Effector CD8-positive, alpha-beta T cell (primary cell): ENCODE measurements around the gene MYO15B.

Experiments
- DNase-seq: peaks from one replicate; lab custom pipeline; 2025; lab: John Stamatoyannopoulos, UW

Gene MYO15B

DNA sequence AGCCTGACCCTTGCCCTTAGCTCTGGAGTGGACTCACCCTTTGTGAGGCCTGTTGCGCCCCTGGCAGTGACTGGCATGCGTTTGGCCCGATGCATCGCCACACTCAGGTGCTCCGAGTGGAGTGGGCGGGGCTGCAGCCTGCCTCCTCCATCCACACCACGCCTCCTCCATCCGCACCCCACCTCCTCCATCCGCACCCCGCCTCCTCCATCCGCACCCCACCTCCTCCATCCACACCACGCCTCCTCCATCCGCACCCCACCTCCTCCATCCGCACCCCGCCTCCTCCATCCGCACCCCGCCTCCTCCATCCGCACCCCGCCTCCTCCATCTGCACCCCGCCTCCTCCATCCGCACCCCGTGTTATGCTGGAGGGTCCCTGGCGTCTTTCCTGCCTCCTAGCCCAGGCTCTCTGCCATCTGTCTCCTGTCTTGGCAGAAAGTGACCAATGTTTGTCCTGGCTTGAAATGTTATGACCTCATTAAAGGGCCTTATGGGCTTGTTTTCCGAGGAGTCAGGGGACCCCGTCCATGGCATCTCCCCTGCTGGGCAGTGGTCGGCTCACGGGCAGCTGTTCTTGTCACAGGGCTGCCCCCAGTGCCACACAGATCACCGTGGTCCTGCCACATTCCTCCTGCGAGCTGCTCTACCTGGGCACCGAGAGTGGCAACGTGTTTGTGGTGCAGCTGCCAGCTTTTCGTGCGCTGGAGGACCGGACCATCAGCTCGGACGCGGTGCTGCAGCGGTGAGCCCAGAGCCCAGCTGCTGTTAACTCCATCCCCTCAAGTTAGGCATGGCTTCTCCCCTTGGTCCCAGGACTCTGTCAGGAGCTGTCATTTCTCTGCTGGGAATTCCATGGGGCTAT is 28.7 kb upstream of the MYO15B start:
- DNase-seq = no peak

DNA sequence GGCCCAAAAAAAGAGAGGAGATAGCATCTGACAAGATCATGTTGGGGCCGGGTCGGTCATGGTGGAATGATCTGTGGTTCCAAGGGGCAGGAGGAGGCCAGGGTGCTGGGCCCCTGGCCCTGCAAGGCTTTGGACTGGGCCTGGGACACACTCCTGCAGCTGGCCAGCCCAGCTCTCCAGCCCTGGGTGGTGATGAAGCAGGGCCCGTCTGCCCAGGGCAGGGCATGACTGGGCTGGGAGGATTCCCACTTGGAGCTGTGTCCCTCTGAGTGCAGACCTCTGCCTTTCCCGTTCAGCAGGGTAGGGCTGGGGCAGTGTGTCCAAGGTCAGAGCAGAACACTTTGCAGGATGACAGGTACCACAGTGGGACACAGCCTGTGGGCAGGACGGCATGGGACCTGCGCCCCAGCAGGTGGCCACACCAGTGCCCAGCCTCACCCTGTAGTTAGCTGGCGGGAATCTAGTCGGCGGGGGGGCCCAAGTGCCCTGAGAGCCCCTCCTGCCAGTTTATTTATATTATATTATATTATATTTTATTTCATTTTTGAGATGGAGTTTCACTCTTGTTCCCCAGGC is 27.6 kb upstream of the MYO15B start:
- DNase-seq = no peak

DNA sequence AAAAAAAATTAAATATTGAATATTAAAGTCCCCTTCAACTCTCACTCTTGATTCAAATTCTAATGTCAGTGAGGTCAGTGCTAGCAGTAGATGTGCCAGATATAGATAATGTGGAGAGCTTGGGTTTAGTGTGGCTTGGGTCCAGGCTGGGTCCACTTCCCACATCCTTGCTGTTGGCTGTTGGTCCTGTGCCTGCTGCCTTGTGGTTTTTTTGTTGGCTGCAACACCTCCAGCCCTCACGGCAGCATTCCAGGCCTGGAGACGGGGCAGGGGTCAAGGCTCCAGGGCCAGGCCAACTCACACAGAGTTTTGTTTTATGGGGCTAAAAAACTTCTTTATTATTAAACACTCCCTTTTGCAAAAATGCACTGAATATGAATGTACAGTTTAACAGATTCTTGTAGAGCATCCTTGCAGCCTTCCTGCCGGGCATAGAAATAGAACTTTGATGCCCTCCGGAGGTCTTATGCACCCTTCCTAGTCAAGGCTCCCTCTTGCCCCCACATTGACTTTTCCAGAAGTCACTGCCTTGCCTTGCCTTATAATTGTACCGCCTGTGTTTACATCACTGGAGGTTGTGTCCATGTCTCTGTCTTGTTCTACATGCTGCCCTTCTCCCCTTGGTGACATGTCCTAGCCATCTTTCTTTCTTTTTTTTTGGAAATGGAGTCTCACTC is 25.5 kb upstream of the MYO15B start:
- DNase-seq = no peak

DNA sequence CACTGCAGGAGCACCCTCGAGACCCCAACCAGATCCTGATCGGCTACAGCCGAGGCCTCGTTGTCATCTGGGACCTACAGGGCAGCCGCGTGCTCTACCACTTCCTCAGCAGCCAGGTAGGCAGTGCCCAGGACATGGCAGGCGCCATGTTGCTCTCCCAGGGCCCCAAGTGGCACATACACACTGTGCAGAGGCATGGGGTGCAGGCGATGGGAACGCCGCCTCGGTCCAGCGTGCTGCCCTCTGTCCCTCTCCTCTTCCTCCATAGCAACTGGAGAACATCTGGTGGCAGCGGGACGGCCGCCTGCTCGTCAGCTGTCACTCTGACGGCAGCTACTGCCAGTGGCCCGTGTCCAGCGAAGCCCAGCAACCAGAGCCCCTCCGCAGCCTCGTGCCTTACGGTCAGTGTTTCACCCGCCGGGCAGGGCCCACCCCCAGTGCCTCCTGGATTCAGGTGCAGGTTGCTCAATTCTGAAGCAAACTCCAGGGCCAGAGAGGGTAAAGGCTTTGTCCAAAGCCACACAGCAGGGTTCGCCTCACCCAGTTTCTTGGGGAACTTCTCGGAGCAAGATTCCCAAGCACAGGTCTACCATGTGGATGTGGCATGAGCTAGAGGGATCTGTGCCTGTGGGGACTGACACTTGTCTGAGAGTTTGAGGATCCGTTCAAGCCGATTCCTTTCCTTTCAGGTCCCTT is 24.4 kb upstream of the MYO15B start:
- DNase-seq = no peak

DNA sequence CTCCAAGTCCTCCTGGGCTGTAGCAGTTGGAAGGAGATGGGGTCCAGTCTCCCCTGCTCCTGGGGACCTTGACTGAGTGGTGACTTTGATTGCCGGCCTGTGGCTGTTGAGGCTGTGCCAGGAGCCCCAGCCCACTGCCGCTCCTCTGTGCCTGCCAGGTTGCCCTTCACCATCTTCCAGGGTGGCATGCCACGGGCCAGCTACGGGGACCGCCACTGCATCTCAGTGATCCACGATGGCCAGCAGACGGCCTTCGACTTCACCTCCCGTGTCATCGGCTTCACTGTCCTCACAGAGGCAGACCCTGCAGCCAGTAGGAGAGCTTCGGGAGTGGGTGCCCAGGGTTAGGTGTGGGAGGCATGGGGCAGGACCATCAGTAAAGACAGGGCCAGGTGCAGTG is 23.4 kb upstream of the MYO15B start:
- DNase-seq = no peak

DNA sequence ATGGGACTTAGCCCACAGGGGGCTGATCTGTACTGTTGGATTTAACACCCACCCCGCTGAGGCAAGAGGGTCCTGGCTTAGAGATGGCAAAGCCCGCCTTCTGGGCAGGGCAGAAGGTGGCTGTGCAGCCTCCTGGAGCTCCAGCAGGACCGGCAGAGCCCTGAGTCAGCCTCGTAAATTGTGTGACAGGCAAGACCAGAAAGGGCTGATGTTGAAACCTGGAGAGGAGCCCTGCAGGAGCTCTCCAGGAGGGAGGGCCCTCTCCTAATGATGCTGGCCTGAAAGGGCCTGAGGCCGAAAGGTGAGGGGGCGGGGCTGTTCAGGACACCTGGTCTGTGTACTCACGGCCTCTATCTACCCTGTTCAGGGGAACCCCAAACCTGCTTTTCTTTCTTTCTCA is 22.5 kb upstream of the MYO15B start:
- no peak for DNase-seq

DNA sequence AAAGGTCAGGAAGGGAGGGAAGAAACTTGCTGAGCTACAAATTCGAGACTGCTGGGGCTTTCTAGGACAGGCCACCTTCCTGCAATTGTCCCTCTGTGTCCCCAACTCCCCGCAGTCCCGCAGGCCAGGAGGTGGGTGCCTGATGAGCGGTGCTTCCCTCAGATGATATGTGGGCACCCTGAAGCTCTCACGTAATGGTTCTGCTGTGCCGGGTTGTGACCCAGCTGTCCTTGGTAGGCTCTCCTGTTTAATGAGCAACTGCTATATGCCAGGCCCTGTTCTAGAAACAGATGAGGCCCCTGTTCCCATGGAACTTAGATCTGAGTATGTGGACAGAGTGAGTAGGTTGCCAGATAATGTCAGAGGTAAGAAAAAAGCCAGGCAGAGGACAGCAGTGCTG is 22.0 kb upstream of the MYO15B start:
- no peak for DNase-seq

DNA sequence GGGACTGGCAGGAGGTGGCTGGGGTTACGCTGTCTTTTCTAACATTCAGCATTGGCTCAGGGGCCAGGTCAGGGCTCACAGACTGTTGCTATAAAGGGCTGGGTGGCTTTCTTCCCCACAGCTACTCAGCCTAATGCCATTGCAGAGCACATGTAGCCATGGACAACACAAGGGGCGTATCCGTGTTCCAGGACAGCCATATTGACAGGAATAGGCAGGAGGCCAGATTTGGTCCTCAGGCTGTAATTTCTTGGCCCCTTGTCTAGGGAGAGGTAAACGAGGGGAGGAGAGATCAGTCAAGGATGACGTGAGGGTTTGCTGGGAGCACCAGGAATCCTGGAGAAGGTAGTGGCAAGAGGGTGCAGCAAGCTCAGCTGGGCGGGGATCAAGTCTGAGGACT is 21.2 kb upstream of the MYO15B start:
- no peak for DNase-seq

DNA sequence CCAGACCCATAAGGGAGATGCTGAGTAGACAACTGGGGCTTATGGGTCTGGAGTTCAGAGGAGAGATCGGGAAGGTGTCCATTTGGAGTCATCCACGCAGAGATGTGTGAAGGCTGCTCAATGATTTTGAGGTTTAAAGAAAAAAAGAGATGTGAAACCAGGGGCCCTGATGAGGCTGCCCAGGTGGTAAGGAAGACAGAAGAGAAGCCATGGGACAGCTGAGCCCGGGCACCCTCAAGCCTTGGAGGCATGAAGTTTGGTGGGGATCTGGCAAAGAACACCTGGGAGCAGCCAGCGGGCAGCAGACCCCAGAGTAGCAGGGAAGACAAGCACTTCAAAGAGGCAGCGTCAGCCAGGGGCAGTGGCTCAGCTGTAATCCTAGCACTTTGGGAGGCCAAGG is 20.8 kb upstream of the MYO15B start:
- DNase-seq = no peak

DNA sequence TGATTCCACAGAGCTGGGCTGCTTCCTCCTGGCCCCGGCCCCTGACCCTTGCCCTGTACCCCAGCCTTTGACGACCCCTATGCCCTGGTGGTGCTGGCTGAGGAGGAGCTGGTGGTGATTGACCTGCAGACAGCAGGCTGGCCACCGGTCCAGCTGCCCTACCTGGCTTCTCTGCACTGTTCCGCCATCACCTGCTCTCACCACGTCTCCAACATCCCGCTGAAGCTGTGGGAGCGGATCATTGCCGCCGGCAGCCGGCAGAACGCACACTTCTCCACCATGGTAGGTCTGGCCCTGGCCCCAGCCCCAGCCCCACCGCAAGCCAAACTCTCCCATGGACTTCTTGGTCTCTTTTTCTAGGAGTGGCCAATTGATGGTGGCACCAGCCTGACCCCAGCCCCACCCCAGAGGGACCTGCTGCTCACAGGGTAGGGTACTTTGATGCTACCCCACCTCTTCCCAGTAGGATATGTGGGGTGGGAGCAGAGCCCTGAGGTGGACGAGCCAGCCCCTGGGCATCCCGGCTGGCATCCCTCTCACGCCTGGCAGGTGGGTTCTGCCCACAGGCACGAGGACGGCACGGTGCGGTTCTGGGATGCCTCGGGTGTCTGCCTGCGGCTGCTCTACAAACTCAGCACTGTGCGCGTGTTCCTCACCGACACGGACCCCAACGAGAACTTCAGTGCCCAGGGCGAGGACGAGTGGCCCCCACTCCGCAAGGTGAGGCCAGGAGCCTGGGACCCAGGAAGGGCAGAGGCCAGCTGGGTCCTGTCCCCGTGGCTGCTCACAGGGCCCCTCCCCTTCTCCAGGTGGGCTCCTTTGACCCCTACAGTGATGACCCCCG is 19.0 kb upstream of the MYO15B start:
- no peak for DNase-seq

DNA sequence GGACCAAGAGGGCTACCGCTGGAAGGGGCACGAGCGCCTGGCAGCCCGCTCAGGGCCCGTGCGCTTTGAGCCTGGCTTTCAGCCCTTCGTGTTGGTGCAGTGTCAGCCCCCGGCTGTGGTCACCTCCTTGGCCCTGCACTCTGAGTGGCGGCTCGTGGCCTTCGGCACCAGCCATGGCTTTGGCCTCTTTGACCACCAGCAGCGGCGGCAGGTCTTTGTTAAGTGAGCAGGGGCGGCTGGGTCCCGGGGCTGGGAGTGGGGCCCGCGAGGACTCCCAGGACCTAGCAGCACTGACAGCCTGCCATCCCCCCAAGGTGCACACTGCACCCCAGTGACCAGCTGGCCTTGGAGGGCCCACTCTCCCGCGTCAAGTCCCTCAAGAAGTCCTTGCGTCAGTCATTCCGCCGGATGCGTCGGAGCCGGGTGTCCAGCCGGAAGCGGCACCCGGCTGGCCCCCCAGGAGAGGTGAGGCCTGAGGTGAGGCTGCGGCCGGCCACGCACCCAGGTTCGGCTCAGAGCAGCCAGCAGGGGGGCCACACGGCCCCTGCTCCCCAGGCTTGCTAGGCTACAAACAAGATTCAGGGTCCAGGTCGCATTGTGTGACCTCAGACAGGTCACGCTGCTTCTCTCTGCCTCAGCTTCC is 17.4 kb upstream of the MYO15B start:
- no peak for DNase-seq

DNA sequence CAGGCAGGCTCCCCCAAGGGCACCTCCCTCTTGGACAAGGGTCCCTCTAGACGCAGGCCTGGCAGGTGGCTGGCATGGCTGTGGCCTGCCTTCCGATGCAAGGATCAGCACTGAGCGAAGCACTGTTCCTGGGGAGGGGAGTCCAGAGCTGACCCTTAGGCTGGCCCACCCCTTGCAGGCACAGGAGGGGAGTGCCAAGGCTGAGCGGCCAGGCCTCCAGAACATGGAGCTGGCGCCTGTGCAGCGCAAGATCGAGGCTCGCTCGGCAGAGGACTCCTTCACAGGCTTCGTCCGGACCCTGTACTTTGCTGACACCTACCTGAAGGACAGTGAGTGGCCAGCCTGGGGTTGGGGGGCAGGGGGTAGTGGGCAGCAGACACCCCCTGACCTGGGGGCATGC is 16.8 kb upstream of the MYO15B start:
- no peak for DNase-seq

DNA sequence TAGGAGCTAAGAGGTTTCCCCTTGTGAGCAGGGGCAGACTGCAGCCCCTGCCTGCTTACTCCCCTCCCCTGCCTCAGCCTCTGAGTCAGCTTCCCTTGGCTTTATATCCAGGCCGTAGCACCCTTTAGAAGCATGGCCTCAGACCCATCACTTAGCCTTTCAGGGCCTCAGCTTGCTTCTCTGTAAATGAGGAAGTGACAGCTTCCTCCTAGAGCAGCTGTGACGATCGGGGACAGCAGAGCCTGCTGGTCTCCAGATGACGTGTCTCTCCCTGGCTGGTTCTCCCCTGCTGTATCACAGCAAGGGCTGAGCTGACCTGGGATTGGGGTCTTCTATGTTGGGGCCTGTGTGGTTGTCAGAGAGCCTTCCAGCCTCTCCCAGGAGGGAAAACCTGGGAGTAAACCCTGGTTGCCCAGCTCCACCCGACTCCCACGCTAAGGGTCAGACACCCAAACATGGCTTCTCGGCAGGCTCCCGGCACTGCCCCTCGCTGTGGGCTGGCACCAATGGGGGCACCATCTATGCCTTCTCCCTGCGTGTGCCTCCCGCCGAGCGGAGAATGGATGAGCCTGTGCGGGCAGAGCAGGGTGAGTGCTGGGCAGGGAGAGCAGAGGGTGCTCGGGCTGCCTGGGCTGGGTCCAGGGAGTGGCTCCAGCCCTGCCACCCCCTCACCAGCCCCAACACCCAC is 16.3 kb upstream of the MYO15B start:
- DNase-seq = no peak

DNA sequence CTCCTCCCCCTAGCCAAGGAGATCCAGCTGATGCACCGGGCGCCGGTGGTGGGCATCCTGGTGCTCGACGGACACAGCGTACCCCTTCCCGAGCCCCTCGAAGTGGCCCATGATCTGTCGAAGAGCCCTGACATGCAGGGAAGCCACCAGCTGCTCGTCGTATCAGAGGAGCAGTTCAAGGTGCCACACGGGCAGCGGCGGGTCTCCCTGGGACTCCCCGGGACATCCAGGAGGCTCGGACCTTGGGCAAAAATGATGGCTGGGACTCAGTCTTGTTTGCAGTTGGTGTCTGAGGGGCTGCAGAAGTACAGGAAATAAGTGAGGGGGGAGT is 15.8 kb upstream of the MYO15B start:
- DNase-seq = no peak

DNA sequence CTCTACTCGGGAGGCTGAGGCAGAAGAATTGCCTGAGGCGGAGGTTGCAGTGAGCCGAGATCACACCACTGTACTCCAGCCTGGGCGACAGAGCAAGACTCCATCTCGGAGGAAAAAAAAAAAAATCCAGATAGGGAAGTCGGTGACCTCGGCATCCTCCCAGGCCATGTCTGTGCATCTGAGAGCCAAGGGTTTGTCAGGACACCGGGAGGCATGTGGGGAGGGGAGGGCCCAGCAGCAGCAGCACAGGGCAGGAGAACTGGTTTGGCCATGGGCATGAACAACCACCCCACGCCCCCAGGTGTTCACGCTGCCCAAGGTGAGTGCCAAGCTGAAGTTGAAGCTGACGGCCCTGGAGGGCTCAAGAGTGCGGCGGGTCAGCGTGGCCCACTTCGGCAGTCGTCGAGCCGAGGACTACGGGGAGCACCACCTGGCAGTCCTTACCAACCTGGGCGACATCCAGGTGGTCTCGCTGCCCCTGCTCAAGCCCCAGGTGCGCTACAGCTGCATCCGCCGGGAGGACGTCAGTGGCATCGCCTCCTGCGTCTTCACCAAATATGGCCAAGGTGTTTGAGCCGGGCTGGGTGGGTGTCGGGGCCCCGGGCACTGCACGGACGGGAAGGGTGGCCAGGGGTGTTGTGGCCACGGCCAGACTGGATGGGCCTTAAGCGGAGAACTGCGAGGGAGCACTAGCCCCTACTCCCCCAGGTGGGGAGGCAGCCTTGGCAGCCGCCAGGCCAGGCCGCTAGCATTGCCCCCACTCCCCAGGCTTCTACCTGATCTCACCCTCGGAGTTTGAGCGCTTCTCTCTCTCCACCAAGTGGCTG is 14.7 kb upstream of the MYO15B start:
- no peak for DNase-seq

DNA sequence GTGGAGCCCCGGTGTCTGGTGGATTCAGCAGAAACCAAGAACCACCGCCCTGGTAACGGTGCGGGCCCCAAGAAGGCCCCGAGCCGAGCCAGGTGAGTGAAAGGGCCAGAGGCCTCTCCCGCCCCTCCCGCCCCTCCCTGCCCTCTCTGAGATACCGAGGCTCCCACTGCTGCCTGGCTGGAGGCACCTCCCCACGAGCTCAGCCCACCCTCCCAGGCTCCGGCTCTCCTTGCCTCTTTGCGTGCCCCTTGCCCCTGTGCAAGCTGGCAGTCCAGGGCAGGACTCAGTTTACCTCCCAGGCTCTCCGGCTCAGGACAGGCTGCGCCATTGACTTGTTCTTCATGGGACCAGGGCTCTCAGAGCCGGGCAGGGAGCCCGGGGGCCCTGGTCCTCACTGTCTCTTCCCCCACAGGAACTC is 14.1 kb upstream of the MYO15B start:
- no peak for DNase-seq

DNA sequence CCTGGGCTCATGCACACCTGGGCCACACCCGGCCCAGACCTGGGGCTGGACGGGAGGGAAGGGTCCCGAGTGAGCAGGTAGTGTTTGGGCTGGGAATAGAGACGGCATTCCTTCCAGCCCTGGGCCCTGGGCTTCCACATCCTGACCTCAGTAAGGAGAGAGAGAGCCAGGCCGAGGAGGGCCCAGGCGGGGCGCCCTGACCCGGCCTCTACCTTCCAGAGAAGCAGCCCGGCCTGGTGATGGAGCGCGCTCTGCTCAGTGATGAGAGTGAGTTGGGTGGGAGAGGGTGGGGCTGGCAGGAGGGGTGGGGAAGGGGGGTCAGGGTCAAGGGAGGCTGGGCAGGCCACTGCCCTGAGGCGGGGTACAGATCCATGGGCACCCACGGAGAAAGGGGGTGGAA is 13.6 kb upstream of the MYO15B start:
- no peak for DNase-seq

DNA sequence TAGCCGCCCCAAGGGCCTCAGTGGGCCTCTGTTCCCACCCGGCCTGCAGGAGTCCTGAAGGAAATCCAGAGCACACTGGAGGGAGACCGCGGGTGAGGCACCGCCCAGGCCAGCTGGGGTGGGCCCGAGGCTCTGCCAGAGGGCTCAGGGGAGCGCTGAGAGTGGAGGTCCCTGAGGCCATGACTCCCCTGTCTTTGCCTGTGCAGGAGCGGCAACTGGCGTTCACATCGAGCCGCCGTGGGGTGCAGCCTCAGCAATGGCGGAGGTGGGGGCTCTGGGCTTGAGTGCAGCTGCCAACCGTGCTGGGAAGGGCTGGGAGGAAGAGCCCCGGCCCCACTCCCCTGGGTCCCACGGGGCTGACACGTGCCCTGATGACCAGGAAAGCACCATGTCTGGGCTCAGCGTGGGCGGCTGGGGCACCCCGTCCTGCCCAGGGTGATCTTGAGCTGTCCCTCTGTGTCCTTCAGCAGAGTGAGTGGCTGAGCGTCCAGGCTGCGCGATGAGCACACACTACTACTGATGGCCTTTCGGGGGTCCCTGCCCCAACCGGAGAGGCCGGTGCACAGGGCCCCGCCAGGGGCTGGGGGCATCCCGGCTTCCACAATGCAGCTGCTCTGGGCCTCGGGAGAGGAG is 13.1 kb upstream of the MYO15B start:
- DNase-seq = no peak

DNA sequence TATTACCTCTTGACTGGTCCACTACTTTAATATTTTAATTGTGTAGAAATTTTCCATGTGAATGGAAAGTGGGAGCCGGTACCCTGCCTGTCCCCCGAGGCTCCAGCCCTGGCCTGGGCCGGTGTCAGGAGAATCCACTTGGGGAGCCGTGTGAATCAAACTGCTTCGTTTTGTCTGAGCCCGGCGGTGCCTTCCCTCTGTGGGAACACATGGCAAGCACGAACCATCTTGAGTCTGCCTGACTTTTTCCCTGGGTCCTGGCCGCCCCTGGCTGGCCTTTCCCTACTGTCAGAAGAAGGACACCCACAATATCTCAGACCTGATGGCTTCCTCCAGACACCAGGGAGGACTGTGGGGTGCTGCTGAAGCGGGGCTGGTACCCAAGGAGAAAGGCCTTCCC is 12.4 kb upstream of the MYO15B start:
- DNase-seq = no peak
